Neural progenitor cell (in vitro differentiated cells): ENCODE results near the gene DPYD. TPM values are rescaled to one million over a fixed set of nuclear protein-coding genes. Genes with fewer than 3 reads are reported as not detected.

Experiments
- DNase-seq: peaks from one replicate; pipeline ENCODE4 v3.0.0-alpha.2; 2016; ENCODE audit warnings: low spot score
- H2AFZ ChIP-seq: fragments of 200-600 bp; sonication (generic); replicated peaks from 2 replicates; pipeline ENCODE4 v1.6.1; 2016; ENCODE audit warnings: antibody characterized with exemption
- H3F3A ChIP-seq: fragments of 200-600 bp; sonication (generic); 2 replicates; pipeline ENCODE4 v1.6.1; 2016; ENCODE audit warnings: antibody characterized with exemption, low read depth
- H3K27ac ChIP-seq: fragments of 200-600 bp; sonication (generic); 2 replicates; pipeline ENCODE4 v1.5.1; 2016; ENCODE audit warnings: mild to moderate bottlenecking
- H3K27me3 ChIP-seq: fragments of 200-600 bp; sonication (generic); 2 replicates; pipeline ENCODE4 v1.6.1; 2016; ENCODE audit warnings: mild to moderate bottlenecking, moderate library complexity
- H3K36me3 ChIP-seq: fragments of 200-600 bp; sonication (generic); 2 replicates; pipeline ENCODE4 v1.5.1; 2016
- H3K4me1 ChIP-seq: fragments of 200-600 bp; sonication (generic); 2 replicates; pipeline ENCODE4 v1.6.1; 2016; ENCODE audit warnings: mixed run types
- H3K4me2 ChIP-seq: fragments of 200-600 bp; sonication (generic); 2 replicates; pipeline ENCODE4 v1.6.1; 2016
- H3K4me3 ChIP-seq: fragments of 200-600 bp; sonication (generic); 2 replicates; pipeline ENCODE4 v1.5.1; 2016
- H3K79me2 ChIP-seq: fragments of 200-600 bp; sonication (generic); 2 replicates; pipeline ENCODE4 v1.6.1; 2016; ENCODE audit warnings: low read depth
- H3K9ac ChIP-seq: fragments of 200-600 bp; sonication (generic); 2 replicates; pipeline ENCODE4 v1.6.1; 2016
- H3K9me3 ChIP-seq: fragments of 200-600 bp; sonication (generic); 2 replicates; pipeline ENCODE4 v1.5.1; 2016; ENCODE audit warnings: low read depth
- H4K20me1 ChIP-seq: fragments of 200-600 bp; sonication (generic); 2 replicates; pipeline ENCODE4 v1.6.1; 2016; ENCODE audit warnings: low read depth
- H3K27ac Mint-ChIP-seq: 3 replicates; pipeline ENCODE4 v1.8.0; 2021; ENCODE audit warnings: mixed read lengths
- H3K27me3 Mint-ChIP-seq: 2 replicates; pipeline ENCODE4 v1.8.0; 2022; ENCODE audit warnings: low read depth, mild to moderate bottlenecking, inconsistent platforms, moderate library complexity, mixed read lengths; ENCODE audit not compliant: insufficient read depth
- H3K36me3 Mint-ChIP-seq: 3 replicates; pipeline ENCODE4 v1.8.0; 2021; ENCODE audit warnings: mixed read lengths
- H3K4me1 Mint-ChIP-seq: 3 replicates; pipeline ENCODE4 v1.8.0; 2021; ENCODE audit warnings: mixed read lengths
- H3K4me3 Mint-ChIP-seq: 3 replicates; pipeline ENCODE4 v1.8.0; 2021; ENCODE audit warnings: mild to moderate bottlenecking, moderate library complexity, mixed read lengths
- H3K9me3 Mint-ChIP-seq: 3 replicates; pipeline ENCODE4 v1.8.0; 2020; ENCODE audit warnings: mixed read lengths
- EZH2 ChIP-seq: fragments of 200-600 bp; sonication (generic); IDR thresholded peaks from 2 replicates; pipeline ENCODE4 v1.6.1; 2017; ENCODE audit warnings: antibody characterized with exemption, mild to moderate bottlenecking, moderate library complexity
- EZH2phosphoT487 ChIP-seq: fragments of 200-600 bp; sonication (generic); IDR thresholded peaks from 2 replicates; pipeline ENCODE4 v1.6.1; 2017; ENCODE audit warnings: antibody characterized with exemption
- total RNA-seq: library from RNA; depleted of rRNA; stranded (reverse); fragments of >200 nt; gene quantifications from 2 replicates; pipeline ENCODE4 v1.2.3, GENCODE V29; 2015; ENCODE audit warnings: low replicate concordance
- TF ChIP-seq, protein P1 (sequence below): fragments of 200-600 bp; sonication (generic); IDR thresholded peaks from 2 replicates; pipeline ENCODE4 v1.5.1; 2017; ENCODE audit warnings: antibody characterized with exemption, mild to moderate bottlenecking

The DPYD gene
- total RNA-seq, 1 donor from 2014 or later, result 0.43 TPM

DNA sequence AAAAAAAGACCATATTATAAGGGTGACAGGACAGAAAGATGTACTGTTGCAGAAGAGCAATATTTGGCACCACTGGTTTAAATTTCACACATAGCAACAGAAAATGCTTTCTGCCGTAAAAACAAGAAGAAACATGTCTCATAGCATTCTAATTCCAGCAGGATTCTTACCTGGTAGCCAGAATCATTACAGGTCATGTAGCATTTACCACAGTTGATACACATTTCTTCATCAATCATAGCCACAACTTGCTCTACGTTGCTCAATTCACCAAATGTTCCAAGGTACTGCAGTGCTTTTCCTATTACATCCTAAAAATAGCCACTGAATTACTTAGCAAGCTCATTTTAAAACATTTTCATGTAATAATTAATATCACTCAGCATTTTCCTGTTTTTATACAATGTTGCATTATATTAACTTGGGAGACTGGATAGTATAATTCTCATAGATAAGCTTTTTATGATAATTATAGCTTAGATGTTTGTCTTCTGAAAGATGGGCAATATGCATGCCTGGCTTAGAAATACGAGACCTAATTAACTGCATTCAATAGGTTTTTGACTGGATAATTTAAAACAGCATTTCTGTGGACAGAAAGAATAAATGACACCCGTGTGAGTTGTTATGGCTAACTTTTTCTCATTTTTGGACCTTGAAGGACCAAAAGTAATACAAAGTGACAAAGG lies 838.5 kb downstream of the DPYD start:
- H2AFZ ChIP-seq, result no peak overlapping the region
- H3K27ac ChIP-seq, result no peak overlapping the region
- H3K27ac Mint-ChIP-seq, result no peak overlapping the region
- H3K4me3 ChIP-seq, result no peak overlapping the region
- H3K9me3 Mint-ChIP-seq, result no peaks in the 10 kb centered on the region
- H4K20me1 ChIP-seq, result no peaks in the 10 kb centered on the region
- TF ChIP-seq, protein P1, sequence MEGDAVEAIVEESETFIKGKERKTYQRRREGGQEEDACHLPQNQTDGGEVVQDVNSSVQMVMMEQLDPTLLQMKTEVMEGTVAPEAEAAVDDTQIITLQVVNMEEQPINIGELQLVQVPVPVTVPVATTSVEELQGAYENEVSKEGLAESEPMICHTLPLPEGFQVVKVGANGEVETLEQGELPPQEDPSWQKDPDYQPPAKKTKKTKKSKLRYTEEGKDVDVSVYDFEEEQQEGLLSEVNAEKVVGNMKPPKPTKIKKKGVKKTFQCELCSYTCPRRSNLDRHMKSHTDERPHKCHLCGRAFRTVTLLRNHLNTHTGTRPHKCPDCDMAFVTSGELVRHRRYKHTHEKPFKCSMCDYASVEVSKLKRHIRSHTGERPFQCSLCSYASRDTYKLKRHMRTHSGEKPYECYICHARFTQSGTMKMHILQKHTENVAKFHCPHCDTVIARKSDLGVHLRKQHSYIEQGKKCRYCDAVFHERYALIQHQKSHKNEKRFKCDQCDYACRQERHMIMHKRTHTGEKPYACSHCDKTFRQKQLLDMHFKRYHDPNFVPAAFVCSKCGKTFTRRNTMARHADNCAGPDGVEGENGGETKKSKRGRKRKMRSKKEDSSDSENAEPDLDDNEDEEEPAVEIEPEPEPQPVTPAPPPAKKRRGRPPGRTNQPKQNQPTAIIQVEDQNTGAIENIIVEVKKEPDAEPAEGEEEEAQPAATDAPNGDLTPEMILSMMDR, result no peak
- TF ChIP-seq EZH2phosphoT487 (no peak), EZH2 (no peak)
- H3K27me3 Mint-ChIP-seq, result no peaks in the 10 kb centered on the region
- DNase-seq, result no peak
- no peak overlapping the region for H3K9ac ChIP-seq
- H3K79me2 ChIP-seq, result no peaks in the 10 kb centered on the region
- no peaks in the 10 kb centered on the region for H3K27me3 ChIP-seq
- H3K36me3 ChIP-seq, result no peaks in the 10 kb centered on the region
- H3F3A ChIP-seq, result no peaks in the 10 kb centered on the region
- no peak overlapping the region for H3K4me2 ChIP-seq
- peaks cover 12% of the 10 kb centered on the region for H3K4me1 ChIP-seq
- no peaks in the 10 kb centered on the region for H3K36me3 Mint-ChIP-seq
- H3K9me3 ChIP-seq, result no peaks in the 10 kb centered on the region
- H3K4me1 Mint-ChIP-seq, result peaks cover 13% of the 10 kb centered on the region
- H3K4me3 Mint-ChIP-seq, result no peak overlapping the region

DNA sequence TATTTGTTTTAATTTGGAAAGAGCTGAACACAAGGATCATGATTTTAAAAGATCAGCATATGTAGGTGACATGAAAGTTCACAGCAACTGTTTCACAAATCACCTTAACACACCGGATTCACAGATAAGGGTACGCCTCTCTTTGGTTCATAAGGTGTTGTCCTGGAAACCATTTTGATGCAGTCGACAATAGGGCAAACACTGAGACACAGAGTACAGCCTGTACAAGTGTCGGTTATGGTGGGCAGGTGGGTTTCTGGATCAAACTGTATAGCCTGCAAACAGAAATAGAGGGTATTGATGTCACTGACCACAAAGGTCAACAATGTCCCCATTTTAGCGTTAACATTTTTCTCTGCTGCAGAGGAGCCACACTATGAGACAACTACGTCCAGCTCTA lies 842.0 kb downstream of the DPYD start:
- no peak overlapping the region for H3K4me2 ChIP-seq
- no peak for TF ChIP-seq EZH2phosphoT487
- TF ChIP-seq, protein P1, result no peak
- TF ChIP-seq EZH2, result no peak
- DNase-seq, result no peak
- no peaks in the 10 kb centered on the region for H3K79me2 ChIP-seq
- H3K9me3 ChIP-seq, result no peaks in the 10 kb centered on the region
- no peaks in the 10 kb centered on the region for H3F3A ChIP-seq
- Mint-ChIP-seq H3K27ac (no peak overlapping the region), H3K4me1 (peaks cover 13% of the 10 kb centered on the region), H3K36me3 (no peaks in the 10 kb centered on the region), H3K27me3 (no peaks in the 10 kb centered on the region), H3K9me3 (no peaks in the 10 kb centered on the region), H3K4me3 (no peak overlapping the region)
- H3K4me1 ChIP-seq, result peaks cover 12% of the 10 kb centered on the region
- no peak overlapping the region for H3K4me3 ChIP-seq
- H3K36me3 ChIP-seq, result no peaks in the 10 kb centered on the region
- no peak overlapping the region for H3K9ac ChIP-seq
- H3K27ac ChIP-seq, result no peak overlapping the region
- H2AFZ ChIP-seq, result no peak overlapping the region
- H4K20me1 ChIP-seq, result no peaks in the 10 kb centered on the region
- H3K27me3 ChIP-seq, result no peaks in the 10 kb centered on the region

DNA sequence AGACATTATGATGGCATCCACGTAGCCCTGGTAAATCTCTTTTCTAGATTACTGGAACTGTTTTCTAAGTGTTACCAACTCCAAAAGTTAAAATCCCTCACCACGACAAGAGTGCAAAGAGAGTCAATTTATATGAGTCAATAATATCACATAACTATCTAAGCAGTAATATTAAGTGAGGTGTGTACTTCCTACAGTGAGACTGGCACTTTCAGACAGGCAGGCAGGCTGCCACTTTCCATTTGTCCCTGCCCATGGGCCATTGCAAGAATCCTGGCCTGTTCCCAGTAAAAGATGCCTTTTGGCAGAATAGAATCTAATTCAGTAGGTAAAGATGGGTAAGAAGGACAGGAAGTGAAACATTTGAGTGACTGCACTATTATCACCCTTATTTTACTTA lies 843.6 kb downstream of the DPYD start:
- Mint-ChIP-seq H3K4me3 (no peak overlapping the region), H3K27ac (no peak overlapping the region), H3K36me3 (no peaks in the 10 kb centered on the region), H3K27me3 (no peaks in the 10 kb centered on the region), H3K9me3 (no peaks in the 10 kb centered on the region), H3K4me1 (peaks cover 13% of the 10 kb centered on the region)
- Histone ChIP-seq H4K20me1 (no peaks in the 10 kb centered on the region), H3K4me1 (peaks cover 11% of the 10 kb centered on the region), H2AFZ (no peak overlapping the region), H3K79me2 (no peaks in the 10 kb centered on the region), H3K4me2 (no peak overlapping the region), H3K27me3 (no peaks in the 10 kb centered on the region), H3K4me3 (no peak overlapping the region), H3K36me3 (no peaks in the 10 kb centered on the region), H3F3A (no peaks in the 10 kb centered on the region), H3K9ac (no peak overlapping the region), H3K27ac (no peak overlapping the region), H3K9me3 (no peaks in the 10 kb centered on the region)
- DNase-seq, result no peak
- TF ChIP-seq, protein P1, result no peak
- TF ChIP-seq EZH2 (no peak), EZH2phosphoT487 (no peak)
